ENCODE data around the gene PKP4. TPM values are rescaled to one million over a fixed set of nuclear protein-coding genes. Genes with fewer than 3 reads are reported as not detected.

PKP4 gene
- polyA plus RNA-seq, 1 experiment: 47.0 TPM

- Histone ChIP-seq H3K36me3 (ENCODE audit: control insufficient read depth, insufficient read depth, low read length) (peaks cover 3% of the 10 kb centered on the region; the same call in 1 of the 2 replicates), H3K4me3 (ENCODE audit: low read depth, low read length) (no peak overlapping the region), H3K27me3 (ENCODE audit: control insufficient read depth, insufficient read depth, low read length) (no peaks in the 10 kb centered on the region)
- ChIA-PET CTCF (interaction anchor here (1.3 to 1.4 kb wide), 2 partner anchors 19 to 22 kb away, joined by 3 read pairs; no protein-coding TSS in a partner anchor), POLR2A (no interaction called here)
- TF ChIP-seq, protein P1, sequence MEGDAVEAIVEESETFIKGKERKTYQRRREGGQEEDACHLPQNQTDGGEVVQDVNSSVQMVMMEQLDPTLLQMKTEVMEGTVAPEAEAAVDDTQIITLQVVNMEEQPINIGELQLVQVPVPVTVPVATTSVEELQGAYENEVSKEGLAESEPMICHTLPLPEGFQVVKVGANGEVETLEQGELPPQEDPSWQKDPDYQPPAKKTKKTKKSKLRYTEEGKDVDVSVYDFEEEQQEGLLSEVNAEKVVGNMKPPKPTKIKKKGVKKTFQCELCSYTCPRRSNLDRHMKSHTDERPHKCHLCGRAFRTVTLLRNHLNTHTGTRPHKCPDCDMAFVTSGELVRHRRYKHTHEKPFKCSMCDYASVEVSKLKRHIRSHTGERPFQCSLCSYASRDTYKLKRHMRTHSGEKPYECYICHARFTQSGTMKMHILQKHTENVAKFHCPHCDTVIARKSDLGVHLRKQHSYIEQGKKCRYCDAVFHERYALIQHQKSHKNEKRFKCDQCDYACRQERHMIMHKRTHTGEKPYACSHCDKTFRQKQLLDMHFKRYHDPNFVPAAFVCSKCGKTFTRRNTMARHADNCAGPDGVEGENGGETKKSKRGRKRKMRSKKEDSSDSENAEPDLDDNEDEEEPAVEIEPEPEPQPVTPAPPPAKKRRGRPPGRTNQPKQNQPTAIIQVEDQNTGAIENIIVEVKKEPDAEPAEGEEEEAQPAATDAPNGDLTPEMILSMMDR (IDR thresholded peaks at IDR 0.05; ENCODE audit: insufficient read depth, low read depth, low read length): no peak
- DNase-seq (ENCODE audit: low read depth): no peak
These were observed 180.6 kb downstream of the PKP4 start for GRCh38 chr2:158637357-158637756.

DNA sequence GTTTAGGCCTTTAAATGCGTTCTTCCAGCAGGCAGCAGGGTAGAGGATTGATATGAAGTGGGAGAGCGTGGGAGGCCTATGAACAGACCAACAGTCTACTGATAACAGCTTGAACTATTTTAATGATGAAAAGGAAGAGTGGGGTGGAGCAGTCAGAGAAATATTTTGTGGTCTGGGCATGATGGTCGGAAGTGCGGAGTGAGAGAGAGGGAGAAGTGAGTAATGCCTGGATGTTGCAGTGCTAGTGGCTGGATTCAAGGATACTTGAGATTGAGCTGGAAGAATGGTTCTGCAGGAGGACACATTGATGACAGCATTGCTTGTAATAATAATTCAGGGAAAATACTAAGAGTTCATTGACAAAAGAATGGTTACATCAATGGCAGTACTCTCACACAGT, 187.4 kb downstream of the PKP4 start:
- H3K36me3 ChIP-seq (ENCODE audit: control insufficient read depth, insufficient read depth, low read length): peaks cover 7% of the 10 kb centered on the region
- POLR2A ChIA-PET: no interaction called here
- CTCF ChIA-PET: interaction anchor here (1.0 kb wide), 2 partner anchors 19 to 99 kb away, joined by 3 read pairs; no protein-coding TSS in a partner anchor
- TF ChIP-seq, protein P1 (IDR thresholded peaks at IDR 0.05; ENCODE audit: insufficient read depth, low read depth, low read length): no peak
- no peak overlapping the region for H3K4me3 ChIP-seq (ENCODE audit: low read depth, low read length)
- peak; percentile 36 for DNase-seq (ENCODE audit: low read depth)
- no peaks in the 10 kb centered on the region for H3K27me3 ChIP-seq (ENCODE audit: control insufficient read depth, insufficient read depth, low read length)

- Histone ChIP-seq H3K27me3 (ENCODE audit: control insufficient read depth, insufficient read depth, low read length) (no peaks in the 10 kb centered on the region), H3K36me3 (ENCODE audit: control insufficient read depth, insufficient read depth, low read length) (peaks cover 7% of the 10 kb centered on the region), H3K4me3 (ENCODE audit: low read depth, low read length) (no peak overlapping the region)
- POLR2A ChIA-PET: no interaction called here
- no peak for DNase-seq (ENCODE audit: low read depth)
- TF ChIP-seq, protein P1 (IDR thresholded peaks at IDR 0.05; ENCODE audit: insufficient read depth, low read depth, low read length): no peak
- CTCF ChIA-PET: no interaction called here
These were observed 188.5 kb downstream of the PKP4 start for GRCh38 chr2:158645299-158645698.

DNA sequence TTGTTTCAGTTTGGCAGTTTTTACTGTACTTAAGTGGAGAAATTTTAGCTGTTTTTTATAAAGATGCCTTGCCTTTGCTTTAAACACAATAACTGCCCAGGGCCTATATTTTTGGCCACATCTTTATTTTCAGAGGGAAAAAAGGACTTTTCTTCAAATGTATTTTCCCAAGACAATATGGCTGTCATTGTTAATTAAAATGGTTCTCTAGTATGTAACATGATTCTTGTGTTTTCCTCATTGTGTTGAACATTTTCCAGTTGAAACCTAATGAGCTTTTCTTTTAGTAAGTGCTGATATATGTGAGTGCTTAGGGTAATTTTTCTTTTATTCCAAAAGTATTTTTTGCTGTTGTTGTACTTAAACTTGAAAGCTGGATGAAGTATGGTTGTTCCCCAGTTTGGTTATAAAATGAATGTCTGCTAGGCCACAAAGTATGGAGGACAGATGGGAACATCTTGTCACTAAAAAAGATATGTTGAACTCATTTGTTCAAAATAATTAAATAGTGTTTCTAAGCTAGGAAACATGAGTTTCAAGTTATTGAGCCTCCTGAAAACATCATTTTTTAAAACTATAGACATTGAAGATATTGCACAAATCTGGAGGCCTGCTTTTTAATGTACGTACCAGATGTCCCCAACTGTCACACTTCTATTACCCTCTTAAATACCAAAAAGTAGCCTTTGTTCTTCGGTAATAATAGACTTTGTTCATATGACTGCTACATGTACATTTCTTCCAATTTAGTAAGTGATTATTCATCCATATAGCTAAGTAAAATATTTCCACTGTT, 190.9 kb downstream of the PKP4 start:
- no peak for DNase-seq (ENCODE audit: low read depth)
- ChIA-PET CTCF (interaction anchor here (0.6 to 1.2 kb wide), 3 partner anchors 10 to 623 kb away, joined by 3 to 4 read pairs (median 3); no protein-coding TSS in a partner anchor), POLR2A (no interaction called here)
- TF ChIP-seq, protein P1 (IDR thresholded peaks at IDR 0.05; ENCODE audit: insufficient read depth, low read depth, low read length): no peak
- Histone ChIP-seq H3K4me3 (ENCODE audit: low read depth, low read length) (no peak overlapping the region), H3K36me3 (ENCODE audit: control insufficient read depth, insufficient read depth, low read length) (peaks cover 14% of the 10 kb centered on the region), H3K27me3 (ENCODE audit: control insufficient read depth, insufficient read depth, low read length) (no peaks in the 10 kb centered on the region)

GRCh38 chr2:158649846-158650245, 193.1 kb downstream of the PKP4 start:
- no peaks in the 10 kb centered on the region for H3K27me3 ChIP-seq (ENCODE audit: control insufficient read depth, insufficient read depth, low read length)
- CTCF ChIA-PET: no interaction called here
- TF ChIP-seq, protein P1 (IDR thresholded peaks at IDR 0.05; ENCODE audit: insufficient read depth, low read depth, low read length): no peak
- peaks cover 9% of the 10 kb centered on the region for H3K36me3 ChIP-seq (ENCODE audit: control insufficient read depth, insufficient read depth, low read length)
- no peak overlapping the region for H3K4me3 ChIP-seq (ENCODE audit: low read depth, low read length)
- POLR2A ChIA-PET: no interaction called here
- no peak for DNase-seq (ENCODE audit: low read depth)

All from BJ (cell line).